ENCODE results near the gene RNF180.

DNA sequence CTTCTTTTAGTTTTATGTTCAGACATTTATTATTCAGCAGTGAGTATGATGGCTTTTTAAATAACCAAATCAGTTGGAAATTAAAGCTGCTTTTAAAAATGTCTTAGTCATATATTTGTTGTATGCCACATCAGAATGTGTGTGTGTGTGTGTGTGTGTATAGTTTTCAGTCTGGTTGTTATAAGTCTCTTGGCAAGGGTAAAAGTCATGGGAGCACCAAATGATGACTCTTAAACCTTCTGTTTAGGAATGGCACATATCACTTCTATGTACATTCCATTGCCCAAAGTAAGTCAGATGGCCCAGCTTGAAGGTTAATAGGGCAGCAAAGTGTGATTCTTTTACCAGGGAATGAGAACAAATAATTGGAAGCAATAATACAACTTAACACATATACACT, 135.9 kb downstream of the RNF180 start:
- no peak for TF ChIP-seq POLR2A (IDR thresholded peaks at IDR 0.05)
- no peak for TF ChIP-seq CTCF (IDR thresholded peaks at IDR 0.05)

All from thyroid gland (tissue), 4 donors.